GM13977 (cell line): ENCODE results near the gene PKP2.
"Not testable (repeated sequence)": the region's sequence is repeated elsewhere in the genome, so short reads cannot be mapped to it uniquely, and the experiment has no call there.

ENCODE experiments used
- DNase-seq: peaks from one replicate; pipeline ENCODE4 v3.0.0; 2012; ENCODE audit warnings: low spot score
- in situ Hi-C: fragments of 300-500 bp; cut with MboI; formaldehyde crosslinking; loops from one replicate; pipeline ENCODE4 v1.12.0; 2022; ENCODE audit warnings: low sequenced_read_pairs, low pct_unique_long_range_greater_than_20kb, mixed read lengths, inconsistent platforms; ENCODE audit not compliant: unreplicated experiment
- TF ChIP-seq, protein P1 (sequence below): IDR thresholded peaks from 2 replicates; pipeline ENCODE4 v1.5.1; 2012; ENCODE audit warnings: mild to moderate bottlenecking, control low read depth; ENCODE audit not compliant: insufficient read depth; ENCODE audit errors: extremely low read depth, missing control alignments

Gene PKP2

DNA sequence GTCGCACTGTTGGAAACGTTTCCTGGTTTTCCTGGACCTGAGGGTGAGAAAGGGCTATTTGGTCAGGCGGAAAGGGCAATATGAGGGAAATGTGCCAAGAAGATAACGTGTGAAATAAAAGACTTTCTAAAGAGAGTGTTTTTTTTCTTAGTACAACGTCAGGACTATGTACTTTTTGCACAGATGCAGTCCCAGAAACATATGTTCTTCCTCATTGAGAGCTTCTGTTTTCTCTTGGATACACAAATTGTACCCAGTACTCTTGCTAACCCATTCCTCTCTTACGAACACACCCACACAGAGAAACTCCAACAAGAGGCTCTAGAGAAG lies 669 bp upstream of the PKP2 start:
- TF ChIP-seq, protein P1, sequence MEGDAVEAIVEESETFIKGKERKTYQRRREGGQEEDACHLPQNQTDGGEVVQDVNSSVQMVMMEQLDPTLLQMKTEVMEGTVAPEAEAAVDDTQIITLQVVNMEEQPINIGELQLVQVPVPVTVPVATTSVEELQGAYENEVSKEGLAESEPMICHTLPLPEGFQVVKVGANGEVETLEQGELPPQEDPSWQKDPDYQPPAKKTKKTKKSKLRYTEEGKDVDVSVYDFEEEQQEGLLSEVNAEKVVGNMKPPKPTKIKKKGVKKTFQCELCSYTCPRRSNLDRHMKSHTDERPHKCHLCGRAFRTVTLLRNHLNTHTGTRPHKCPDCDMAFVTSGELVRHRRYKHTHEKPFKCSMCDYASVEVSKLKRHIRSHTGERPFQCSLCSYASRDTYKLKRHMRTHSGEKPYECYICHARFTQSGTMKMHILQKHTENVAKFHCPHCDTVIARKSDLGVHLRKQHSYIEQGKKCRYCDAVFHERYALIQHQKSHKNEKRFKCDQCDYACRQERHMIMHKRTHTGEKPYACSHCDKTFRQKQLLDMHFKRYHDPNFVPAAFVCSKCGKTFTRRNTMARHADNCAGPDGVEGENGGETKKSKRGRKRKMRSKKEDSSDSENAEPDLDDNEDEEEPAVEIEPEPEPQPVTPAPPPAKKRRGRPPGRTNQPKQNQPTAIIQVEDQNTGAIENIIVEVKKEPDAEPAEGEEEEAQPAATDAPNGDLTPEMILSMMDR, result no peak
- no peak for DNase-seq
- in situ Hi-C loops, result no loop called here

DNA sequence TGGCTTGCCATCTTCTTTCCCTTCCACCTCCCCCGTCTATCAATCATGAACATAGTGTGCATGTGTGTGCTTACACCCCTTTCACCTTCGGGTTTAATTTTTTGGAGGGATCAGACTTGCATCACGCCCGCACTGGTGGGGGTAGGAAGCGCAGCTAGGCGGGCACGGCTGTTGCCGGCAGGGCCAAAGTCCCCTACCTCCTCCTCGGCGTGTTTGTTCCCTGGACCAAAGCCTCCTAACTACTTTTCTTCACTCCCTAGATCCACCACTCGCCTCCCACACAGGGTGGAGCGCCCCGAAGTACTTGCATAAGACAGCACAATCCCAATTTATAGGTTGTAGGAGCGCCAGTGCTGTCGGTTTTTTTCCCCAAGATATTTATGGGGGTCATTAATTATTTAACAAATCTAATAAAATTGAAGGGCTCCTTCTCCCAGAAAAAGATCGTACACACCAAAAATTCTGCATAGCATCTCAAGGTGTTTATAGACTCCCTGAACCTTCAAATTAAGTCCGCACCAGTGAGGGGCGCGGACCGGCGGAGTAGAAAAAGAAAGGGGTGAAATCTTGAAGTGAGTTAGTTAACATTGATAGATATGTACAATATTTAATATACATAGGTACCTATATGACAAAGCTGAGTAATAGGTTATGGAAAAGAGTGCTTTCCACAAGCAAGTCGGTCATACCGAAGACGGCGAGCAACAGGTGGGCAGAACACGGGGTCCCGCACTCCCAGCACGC lies 717 bp downstream of the PKP2 start:
- TF ChIP-seq, protein P1, result no peak
- DNase-seq, result no peak
- in situ Hi-C loops, result no loop called here

DNA sequence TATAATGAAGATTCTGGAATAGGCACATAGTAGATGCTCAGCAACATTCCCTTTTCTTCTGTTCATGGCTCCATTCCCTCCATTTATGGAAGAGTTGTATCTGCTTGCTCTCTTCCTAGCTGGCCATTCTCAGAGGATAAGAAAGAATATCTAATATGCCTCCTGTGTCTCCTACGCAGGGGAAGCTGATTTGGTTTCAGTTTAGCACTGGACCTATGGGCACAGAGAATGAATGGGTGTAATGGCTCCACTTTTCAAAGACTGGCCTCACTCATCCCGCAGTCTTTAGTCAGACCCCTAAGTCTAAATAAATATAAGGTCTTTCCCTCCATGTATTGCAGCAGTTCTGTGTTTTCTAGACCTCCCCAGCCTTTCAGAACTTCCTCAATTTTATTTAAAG lies 2.0 kb downstream of the PKP2 start:
- in situ Hi-C loops, result no loop called here
- no peak for DNase-seq
- TF ChIP-seq, protein P1, result no peak

DNA sequence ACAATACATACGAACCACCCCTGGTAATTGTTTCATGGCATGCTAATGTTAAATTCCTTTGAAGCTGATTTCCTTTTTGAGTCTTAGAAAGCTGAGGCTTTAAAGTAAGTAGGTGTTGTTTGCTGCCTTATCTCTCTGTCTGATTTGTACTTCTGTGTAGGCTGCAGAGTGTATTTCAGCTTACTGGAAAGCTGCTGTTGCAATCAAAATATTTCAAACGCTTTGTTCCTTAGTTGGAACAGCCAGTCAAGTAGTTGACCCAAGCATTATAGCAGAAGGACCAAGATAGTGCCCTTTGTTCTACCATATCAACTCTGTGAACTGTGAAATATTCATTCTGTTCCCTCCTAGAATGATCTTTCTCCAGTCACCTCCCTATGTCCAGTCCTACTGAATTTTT lies 3.1 kb downstream of the PKP2 start:
- DNase-seq, result no peak
- TF ChIP-seq, protein P1, result no peak
- in situ Hi-C loops, result no loop called here

DNA sequence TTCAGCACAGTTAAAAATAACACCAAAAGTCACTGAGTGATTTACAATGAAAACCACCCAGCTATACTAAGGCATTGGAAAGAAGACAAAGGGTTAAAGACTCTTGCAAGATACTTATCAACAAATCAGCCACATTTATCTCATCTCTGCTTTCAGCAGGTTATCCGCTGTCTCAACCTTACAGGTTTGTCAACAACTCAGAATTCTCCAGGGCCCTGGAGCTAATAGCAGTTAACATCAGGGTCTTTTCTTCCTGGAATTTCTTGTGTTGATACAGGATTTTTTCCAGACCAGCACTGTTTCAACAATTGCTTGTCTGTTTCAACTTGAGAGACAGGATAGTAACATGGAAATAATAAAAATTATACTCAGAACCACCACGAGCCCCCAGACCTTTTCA lies 3.5 kb downstream of the PKP2 start:
- in situ Hi-C loops, result no loop called here
- TF ChIP-seq, protein P1, result no peak
- DNase-seq, result no peak

DNA sequence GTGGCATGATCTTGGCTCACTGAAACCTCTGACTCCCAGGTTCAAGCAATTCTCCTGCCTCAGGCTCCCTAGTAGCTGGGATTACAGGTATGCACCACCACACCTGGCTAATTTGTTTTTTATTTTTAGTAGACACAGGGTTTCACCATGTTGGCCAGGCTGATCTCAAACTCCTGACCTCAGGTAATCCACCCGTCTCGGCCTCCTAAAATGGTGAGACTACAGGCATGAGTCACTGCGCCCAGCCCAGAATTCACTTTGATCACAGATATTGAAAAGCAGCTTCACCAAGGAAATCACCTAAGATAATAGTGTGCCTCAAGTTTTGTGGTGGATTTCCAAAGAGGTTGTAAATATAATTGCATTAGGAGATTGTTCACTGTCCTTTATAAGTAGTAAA lies 4.2 kb downstream of the PKP2 start:
- in situ Hi-C loops, DNase-seq: not testable (repeated sequence)

DNA sequence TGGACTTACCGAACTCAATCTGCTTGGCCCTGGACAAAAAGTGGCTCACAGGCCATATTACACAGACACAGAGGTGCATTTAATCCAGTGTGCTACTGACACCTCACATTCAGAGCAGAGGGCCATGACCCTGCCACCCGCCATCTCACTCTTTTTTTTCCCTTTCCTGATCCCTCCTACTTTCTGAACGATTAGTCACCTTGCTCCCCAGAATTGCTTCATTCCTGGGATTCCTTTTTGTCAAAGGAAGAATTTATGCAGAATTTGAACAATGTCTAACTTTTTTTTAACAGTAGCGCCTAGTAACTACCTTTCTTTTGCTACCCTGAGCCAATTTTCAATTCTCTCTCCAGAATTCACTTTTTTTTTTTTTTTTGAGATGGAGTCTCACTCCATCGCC lies 4.6 kb downstream of the PKP2 start:
- no peak for DNase-seq
- TF ChIP-seq, protein P1, result no peak
- in situ Hi-C loops, result no loop called here
